HG03558 (cell line): ENCODE data around the gene ERP27.

Experiments used
- ATAC-seq: cut with Tn5 transposase; IDR thresholded peaks from one replicate; pipeline ENCODE4 v1.9.1; 2021; ENCODE audit warnings: moderate number of reproducible peaks; ENCODE audit not compliant: unreplicated experiment; ENCODE audit errors: extremely low read depth

Gene ERP27

DNA sequence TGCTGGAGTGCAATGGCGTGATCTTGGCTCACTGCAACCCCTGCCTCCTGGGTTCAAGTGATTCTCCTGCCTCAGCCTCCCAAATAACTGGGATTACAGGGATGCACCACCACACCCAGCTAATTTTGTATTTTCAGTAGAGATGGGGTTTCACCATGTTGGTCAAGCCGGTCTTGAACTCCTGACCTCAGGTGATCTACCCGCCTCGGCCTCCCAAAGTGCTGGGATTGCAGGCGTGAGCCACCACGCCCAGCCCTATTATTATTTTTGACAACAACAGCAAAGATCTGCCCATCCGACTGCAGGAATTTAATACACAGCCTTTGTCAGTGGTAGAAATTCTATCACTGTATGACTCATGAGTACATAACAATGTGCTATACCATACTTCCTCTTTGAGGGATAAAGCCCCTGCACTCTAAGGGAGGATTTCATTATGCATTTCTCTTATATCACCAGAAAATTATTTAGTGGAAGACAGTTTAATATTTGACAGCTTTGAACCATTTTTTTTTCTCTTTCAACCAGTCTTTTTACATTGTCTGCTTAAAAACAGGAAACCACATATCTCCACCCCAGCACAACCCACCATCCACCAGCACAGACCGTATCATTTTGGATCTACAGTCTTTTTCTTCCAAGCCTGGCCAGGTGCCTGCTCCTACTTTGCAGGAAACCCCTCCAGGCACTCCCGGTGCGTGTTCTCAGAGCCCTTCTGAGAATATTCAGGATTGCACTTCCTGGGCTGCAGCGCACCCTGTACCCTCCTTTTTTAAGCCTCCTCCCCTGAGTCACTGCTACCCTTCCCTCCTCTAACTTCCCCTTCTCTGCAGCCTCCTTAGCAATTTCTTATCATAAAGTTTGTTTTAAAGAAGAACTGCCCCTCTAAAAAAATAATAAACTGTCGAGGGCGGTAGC, 22.5 kb upstream of the ERP27 start:
- ATAC-seq = peak; percentile 14

- ATAC-seq = no peak
Measured at GRCh38 chr12:14959916-14960496, 21.7 kb upstream of the ERP27 start.

DNA sequence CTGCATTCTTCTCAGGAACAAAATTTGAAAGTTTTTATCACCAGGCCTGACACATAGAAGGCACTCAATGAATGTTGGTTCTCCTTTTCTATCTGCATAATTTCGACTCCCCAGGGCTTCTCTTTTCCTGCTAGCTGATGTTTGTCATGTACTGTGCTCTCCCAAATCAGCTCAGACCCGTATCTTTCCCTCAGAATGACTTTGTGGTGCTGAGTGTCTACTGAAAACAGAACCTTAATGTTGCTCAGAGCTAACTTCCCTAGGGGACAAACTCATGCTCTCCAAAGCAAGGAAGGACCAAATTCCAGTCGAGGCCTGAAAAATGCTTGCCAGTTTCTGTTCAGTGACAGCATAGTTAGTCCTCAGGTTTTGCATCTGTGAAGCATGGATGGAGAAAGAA, 21.1 kb upstream of the ERP27 start:
- no peak for ATAC-seq

- no peak for ATAC-seq
Measured at GRCh38 chr12:14959126-14959440, 20.7 kb upstream of the ERP27 start.

DNA sequence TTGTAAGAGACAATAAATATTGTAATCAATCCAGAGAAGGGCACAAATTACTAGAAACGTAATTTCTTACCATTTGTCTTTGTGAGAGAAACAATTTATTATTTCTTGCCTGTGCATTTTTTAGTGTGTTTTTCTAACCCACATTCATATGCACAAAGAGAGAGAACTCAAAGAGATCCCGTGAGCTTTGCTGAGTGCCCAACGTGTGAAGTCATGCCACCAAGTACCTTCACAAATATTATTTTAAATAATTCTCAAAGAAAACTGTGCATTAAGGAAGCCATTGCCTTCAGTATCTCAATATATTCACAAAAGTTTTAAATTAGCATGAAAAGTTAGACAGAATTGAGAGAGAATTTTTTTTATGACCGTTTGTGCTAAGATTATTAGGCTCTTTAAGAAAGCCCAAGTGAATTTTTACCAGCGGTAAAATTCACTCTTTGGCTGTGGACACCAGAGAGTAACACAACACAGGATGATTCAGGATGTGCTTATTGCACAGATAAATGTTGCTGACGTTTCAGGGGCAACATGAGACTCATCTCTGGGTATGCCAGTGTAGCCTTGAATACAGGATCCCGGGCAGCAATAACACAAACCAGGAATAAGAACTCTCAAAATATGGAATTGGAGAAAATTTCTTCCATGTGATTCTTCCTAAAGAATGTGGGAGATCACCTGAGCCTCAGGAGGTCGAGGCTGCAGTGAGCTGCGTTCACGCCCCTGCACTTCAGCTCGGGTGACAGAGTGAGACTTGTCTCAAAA, 20.2 kb upstream of the ERP27 start:
- no peak for ATAC-seq

DNA sequence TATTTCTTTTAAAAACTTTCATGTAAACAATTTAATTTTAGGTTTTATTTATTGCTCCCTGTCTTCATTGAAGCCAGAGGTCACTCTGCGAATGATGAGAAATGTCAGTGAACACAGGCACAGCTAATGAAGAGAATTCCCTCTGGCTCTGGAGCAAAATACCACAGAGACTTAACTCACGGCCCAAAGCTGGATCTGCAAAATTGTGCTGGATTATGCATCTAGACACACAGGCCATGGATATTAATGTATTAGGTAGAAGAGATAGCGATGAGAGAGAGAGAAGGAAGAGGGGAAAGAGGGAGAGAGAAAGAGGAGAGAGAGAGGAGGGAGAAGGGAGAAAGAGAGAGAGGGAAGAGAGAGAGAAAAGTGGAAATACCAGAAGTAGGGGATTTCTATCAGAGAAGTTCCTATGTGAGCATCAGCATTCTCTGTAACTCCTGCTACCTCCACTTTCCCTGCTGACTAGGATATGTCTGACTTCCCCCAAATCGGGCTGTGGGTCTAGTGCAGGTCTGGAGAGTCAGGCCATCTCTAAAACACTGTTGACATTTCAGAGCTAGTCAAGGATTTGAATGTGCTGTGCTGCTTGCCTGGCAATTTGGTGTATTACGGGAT, 19.3 kb upstream of the ERP27 start:
- no peak for ATAC-seq

DNA sequence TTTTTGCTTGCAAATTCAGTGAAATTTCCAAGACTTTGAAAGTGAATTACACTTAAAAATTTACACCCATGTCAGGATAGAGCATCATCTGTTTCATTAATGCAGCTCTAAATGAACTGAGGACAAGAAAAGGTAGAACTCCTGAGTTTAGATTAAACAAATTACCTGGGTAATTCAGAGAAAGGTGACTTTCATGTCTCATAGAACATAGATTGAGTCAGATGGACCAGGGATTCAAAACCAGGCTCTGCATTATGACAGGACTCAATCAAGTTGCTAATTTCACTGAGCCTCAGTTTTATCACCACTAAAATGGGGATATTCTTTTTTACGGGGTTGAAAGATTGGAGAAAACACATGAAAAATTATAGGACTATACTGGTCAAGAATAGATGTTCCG, 18.6 kb upstream of the ERP27 start:
- no peak for ATAC-seq

GRCh38 chr12:14956024-14956891, 17.9 kb upstream of the ERP27 start:
- ATAC-seq = peak; percentile 24

DNA sequence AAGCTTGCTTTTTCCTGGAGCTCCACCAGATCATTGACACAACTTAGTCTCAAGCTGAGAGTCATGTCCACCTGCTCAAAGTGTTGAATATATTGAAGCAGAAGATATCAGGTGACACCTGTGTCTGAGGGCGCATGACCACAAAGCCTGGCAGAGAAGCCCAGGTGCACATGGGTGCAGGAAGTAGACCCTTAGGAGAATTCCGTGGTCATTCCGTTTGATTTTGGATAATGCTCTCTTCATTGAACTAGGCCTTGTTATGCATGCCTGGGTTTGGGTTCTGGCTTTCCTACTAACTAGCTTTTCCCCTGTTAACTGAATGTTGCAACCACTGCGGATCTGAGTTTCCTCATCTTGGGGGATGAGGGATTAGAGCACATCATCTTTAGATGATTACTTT, 15.9 kb upstream of the ERP27 start:
- no peak for ATAC-seq

DNA sequence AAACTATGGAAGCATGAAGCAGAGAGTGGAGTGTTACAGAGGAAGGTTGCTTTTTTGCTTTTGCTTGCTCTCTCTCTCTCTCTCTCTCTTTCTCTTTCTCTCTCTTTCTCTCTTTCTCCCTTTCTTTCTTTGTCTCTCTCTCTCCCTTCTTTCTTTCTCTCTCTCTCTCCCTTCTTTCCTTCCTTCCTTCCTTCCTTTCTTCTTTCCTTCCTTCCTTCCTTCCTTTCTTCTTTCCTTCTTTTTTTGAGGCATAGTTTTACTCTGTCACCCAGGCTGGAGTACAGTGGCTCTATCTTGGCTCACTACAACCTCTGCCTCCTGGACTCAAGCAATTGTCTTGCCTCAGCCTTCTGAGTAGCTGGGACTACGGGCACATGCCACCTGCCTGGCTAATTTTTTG, 15.4 kb upstream of the ERP27 start:
- no peak for ATAC-seq

GRCh38 chr12:14952299-14952921, 14.1 kb upstream of the ERP27 start:
- ATAC-seq = peak; percentile 42

DNA sequence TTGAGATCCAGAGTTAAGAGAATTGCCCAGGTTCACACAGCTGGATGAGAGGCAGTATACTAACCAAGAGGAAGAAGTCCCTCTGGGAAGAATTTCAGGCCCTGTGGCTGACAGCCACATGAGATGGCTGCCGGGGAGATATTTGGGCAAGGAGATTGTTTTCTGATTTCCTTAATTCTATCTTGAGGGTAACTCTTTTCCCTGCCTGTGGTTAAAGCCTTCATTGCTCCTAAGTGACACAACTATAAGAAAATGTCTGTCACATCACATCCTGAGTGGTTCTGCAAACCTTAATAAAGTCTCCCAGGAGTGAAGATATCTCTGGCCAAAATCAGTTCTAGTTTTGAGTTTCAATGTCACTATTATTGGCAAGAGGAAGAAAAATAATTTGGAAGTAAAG, 13.5 kb upstream of the ERP27 start:
- no peak for ATAC-seq

GRCh38 chr12:14950982-14951746, 12.8 kb upstream of the ERP27 start:
- ATAC-seq = no peak

DNA sequence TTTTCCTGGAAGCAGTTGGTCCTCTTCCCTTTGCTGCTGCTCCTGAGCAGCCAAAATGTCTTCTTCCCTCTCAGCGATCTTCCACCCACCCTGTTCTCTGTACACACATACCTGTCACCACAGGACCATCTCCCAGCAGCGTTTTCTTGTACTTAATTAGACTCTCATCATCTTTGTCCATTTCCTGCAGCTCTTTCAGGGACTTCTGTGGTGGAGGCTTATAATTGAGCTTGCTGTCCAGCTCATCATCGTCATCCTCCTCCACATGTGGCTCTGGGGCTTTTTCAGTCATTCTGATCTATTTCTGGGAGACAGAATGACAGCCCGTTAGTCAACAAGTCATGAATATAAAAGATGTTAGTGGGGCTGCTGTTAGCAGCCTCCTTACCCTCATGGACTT, 12.1 kb upstream of the ERP27 start:
- ATAC-seq = no peak

GRCh38 chr12:14949631-14950030, 11.3 kb upstream of the ERP27 start:
- no peak for ATAC-seq

DNA sequence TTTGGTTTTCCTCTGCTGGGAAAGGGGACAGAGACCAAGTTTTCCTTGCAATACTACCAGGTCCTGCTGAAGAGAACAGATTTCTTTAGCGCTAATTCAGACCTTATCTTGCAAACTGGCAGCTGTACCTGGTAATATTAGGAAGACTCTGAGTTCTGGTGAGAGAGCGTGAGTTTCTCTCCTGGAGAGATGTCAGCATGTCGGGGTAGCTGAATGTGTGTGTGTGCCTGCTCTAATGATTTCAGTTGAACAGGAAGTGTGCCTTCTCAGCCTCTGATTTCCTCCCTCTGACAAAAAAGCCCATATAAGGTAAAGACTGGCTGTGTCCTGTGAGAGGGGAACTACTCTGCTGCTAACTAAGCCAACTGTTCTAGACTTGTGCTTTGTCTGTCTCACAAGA, 10.3 kb upstream of the ERP27 start:
- ATAC-seq = peak; percentile 88

- ATAC-seq = no peak
Measured at GRCh38 chr12:14946861-14947260, 8.5 kb upstream of the ERP27 start.

GRCh38 chr12:14946162-14946561, 7.8 kb upstream of the ERP27 start:
- no peak for ATAC-seq
